Embryonic facial prominence (tissue), 1 donor: Measurements from ENCODE around the gene CDK2AP2.

Source experiments
- DNase-seq: peaks from one replicate; pipeline ENCODE4 v3.0.0-alpha.2; 2016; ENCODE audit errors: extremely low spot score

Gene CDK2AP2

DNA sequence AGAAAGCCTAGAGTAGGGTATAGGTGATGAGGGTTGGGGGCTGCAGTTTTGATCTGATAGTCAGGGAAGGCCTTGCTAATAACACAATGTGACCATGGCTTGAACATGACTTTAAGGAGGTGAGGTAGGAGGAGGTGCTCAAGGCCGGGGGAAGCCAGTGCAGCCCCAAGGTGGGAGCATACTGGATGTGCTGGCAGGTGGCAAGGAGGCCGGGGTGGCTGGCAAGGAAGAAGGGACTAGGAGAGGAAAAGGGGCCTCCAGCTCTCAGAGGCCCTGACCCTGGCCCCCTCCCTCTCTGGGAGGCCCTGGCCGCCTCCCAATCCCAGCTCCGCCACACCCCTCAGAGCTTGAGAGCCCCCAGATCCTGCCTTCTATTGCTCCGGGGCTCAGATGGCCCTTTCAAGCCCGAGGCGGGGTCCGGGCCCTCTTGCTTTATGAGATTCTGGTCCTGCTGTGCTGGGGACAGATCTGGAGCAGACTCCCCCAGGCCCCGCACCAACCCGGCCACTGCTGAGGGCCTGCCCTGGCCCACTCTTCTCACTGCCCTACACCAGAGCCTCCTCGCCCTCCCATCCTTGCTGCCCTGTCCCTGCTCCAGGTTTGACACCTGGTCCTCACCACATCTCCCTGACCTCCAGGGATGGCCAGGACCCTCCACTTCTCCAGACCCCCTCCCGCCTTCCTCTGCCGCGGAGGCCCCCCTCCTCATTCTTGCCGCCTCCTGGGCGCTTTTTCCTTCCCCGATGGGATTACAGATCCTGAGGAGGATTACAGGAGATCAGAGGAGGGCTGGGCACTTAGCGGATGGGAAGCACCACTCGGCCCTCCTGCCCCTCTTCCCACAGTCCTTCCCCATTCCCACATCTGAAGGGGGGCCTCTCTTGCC is 4.6 kb downstream of the CDK2AP2 start:
- no peak for DNase-seq

DNA sequence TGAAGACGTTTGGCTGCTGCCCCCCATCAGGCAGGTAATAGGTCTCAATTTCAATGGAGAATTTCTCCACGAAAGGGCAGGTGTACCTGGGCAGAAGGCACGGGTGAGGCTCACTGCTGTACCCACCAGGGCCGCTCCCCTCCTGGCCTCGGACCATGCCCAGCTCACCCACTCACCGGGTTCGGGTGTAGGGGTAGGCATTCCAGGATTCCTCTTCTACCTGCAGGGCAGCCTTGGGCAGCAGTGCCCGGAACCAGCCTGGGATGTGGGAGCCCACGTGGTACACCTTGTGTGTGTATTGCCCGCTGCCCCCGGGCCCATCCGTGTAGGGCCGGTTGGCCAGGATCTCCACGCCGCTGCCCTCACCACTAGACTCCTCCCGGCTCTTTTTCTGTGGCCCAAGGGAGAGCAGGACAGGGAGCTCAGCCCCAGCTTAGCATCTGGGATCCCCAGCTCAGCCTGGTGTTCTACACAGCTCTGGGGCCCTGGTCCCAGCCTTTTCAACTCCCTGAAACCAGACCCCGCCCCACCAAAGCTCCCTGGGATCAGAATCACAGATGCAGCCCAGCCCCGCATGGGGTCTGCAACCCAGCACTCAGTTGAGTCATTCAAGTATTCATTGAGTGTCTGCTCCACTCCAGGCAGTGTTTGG is 5.5 kb downstream of the CDK2AP2 start:
- no peak for DNase-seq

DNA sequence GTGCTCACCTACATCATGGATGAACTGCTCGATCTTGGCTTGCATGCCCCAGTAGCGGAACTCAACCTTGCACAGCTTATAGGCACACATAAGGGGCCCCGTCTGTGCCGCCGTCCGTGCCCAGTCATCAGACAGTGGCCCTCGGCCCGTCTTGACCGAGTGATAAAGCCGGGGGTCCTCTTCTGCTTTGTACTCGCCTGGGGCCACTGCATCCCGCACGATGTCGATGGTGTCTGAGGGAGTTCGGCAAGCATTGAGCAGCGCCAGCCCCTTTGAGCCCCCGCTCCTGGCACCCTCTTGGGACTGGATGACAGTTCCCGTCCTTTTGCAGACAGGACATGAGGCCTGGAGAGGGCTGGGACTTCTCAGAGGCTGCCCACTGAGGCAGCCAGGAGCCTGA is 6.1 kb downstream of the CDK2AP2 start:
- no peak for DNase-seq

DNA sequence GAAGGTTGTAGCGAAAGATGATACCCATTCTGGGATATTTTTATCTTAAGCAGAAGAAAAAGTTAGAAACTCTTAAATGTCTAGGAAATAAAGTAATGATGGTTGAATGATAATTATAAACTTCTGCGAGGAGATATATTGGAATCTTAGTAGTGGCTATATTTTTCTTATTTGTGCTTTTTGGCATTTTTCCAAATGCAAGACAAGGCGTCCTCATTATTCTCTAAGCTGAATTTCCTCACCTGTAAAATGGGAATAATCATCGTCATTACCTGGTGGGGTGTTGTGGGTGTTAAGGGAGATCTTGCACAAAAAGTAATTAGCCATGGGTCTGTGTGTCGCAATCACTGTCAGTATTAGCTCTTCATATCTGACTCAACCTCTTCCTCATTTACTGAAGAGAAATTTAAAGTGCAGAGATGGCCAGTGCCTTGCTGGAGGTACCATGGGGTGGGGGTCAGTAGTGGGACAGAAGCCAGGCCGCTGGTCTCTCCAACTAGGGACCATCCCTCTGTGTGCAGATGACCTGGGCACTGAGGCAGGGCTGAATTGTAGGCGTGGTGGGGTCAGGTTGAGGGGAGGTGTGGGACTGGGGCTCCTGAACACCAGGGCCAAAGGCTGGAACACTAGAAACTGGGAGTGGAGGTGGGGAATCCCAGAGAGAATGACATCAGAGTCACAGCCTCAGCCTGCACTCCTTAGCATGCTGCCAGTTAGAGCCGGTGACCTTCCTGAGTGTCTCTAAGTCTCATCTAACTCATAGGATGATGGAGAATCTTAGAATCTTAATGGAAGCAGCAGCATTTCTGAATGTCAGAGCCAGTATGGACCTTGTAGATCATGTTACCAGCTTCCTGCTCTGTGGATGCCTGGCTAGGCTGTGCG is 6.9 kb downstream of the CDK2AP2 start:
- DNase-seq: no peak

DNA sequence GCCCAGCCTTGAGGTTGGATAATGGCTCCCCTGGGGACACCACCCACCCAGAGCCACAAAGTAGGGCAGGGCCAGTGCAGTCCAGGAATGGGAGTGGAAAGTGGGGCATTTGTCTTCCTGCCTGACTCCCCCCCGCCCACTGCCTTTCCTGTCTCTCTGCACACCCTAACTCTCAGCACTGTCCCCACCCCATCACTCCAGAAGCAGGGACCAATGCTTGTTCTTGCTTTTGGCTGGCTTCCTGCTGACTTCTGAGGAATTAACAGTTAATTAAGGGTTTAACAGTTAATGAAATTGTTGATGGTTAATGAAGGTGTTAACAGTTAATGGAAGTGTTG is 7.5 kb downstream of the CDK2AP2 start:
- no peak for DNase-seq

DNA sequence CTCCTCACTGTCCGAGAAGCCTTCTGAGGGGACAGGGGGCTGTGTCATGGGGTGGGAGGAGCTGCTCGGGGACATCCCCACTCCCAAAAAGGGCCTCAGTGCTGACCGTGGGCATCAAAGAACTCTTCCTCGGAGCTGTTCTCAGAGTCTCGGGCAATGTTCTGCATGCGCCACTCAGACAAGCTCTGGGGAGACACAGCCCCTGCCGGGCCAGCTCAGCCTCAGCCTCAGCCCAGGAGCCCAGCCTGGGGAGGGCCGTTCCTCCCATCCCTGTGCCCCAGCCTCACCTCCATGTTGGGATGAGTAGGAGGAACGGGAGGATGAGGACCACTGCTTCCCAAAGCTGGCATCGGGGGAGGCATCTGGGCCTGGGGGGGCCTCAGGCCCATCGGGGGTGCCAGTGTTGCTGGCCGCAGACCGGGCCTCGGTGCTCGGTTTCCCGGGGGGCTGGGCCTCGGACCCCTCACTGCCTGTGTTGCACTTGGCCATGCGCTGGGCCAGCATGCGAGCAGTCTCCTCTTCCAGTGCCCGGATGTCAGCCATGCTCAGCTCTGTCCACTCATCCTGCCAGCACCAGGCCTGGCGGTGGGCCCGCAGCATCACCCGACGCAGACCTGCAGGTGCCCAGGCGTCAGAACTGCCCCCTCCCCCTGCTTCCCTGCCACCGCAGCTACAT is 8.0 kb downstream of the CDK2AP2 start:
- DNase-seq: no peak

DNA sequence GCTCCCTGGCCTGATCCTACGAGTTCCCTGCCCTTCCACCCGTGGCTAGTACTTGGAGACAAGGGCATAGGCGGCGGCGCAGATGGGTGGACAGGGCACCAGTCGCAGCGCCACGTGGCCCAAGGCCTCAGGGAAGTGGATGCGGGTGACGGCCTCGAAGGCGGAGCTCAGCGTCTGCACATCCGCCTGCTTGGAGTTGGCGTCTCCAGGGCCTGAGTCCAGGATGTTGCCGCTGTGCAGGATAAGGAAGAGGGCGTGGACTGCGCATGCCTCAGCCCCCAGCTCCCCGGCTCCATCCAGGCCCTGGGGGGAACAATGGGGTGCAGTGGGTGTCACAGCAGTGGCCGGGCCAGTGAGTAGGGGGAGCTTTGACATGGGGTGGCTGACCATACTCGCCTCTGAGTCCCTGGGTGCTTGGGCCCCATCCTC is 9.4 kb downstream of the CDK2AP2 start:
- DNase-seq: no peak

DNA sequence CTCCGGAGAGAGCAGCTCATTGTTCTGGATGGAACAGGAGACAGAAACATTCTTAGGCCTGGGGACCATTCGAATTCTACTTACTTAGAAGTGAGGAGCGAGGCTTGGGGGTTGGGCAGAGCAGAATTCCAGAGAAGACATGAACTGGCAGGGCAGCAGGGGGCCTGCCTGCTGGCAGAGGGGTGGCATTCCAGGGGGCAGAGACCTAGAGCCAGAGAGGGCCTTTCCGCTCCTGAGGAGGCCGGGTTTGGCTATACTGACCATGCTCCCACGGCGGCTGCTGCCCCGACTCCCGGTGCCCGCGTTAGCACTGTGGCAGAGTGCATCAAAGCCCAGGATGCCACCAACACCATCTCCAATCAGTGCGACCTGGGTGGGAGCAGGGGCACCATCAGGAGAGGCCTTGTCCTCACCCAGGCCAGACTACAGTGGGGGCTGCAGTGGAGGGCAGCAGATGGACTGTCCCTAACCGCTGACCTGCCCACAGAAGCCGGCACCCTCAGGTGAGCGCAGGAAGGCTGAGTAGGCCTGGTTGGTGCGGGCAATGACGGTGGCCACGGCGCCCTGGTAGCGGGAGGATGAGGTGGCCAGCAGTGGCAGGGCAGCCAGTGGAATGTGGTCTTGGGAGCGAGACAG is 10.2 kb downstream of the CDK2AP2 start:
- DNase-seq: no peak

DNA sequence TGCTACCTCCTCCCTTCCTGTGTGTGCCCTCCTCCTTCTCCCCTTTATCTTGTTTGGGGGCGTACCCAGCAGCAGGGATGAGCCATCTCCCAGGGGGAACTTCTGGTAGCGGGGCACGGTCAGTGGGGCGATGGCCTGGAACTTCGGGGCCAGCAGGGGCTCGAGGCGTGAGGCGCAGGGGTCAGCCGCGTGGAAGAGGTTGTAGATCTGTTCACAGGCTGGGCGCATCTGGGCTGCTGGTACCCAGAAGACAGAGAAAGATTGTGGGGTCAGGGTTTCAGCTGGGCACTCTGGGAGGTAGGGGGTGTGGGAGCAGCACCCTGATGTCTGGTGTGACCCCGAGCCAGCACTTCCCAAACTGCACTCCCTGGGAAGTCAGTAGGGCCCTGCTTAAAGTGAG is 11.8 kb downstream of the CDK2AP2 start:
- no peak for DNase-seq

DNA sequence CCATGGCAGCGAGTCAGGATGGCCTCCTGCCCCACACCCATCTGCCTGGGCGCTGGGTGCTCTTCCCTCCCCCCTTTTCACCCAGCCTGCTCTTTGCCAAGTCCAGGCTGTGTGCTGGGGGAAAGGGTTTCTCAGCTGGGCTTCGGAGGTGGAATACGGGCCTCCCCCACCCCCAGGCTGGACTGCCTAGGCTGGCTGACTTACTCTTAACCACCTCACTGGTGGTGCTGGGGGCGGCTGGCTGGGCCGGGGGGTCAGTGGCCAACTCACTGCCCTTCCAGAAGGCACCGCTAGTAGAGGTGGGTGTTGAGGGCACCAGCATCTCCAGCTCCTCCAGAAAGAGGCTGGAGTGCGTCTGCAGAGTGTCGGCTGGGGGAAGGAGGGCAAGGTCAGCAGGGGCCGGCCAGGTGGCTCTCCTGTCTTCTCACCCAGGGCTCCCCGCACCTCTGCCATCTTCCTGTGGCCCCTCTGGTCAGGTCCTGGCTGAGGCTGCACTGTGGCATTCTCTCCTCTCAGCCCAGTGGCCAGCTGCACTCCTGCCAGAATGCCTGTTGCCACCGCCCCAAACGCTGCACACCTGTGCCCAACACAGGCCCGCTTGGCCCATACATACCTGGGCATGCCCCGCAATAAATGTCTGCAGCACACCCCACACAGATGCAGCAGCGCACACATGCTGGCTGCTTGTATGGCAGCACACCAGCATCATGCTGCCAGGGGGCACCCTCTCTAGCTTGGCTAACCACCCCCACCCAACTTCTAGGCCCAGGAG is 12.5 kb downstream of the CDK2AP2 start:
- no peak for DNase-seq

DNA sequence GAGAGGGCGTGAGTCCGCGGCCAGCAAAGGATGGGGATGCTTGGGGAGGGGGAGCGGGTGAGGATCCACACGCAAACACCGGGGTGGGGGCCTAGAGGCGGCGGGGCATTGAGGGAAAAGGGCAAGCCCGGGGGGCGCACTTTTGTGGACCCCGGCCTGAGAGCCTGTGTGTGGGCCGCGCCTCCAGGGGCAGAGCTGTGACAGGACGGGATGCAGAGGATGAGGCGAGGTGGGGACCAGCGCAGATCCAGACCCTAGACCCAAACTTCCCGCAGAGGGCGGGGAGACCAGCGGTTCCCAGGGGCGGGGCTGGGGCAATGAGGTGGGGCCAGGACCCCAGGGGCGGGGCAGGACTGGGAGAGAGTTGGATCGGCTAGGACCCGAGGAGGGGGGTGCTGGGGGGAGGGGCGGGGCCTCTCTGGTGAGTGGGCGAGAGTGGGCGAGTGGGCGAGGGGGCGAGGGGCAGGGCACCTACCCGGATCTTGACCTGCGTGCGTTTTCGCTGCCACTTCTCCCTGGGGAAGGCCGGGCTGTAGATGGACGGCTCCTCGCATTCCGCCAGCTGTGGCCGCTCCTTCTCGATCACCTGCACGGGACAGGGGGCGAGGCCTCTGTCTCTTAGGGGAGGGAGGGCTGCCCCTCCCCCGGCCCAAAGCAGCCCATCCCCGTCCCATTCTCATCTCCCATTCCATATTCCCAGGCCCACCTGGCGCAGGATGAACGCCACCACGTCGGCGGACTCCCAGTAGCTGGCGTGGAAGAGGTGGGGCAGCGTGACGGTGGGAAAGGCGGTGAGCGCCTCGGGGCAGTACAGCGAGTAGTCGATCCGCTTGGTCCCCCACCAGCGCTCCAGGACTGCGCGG is 13.4 kb downstream of the CDK2AP2 start:
- DNase-seq: no peak

DNA sequence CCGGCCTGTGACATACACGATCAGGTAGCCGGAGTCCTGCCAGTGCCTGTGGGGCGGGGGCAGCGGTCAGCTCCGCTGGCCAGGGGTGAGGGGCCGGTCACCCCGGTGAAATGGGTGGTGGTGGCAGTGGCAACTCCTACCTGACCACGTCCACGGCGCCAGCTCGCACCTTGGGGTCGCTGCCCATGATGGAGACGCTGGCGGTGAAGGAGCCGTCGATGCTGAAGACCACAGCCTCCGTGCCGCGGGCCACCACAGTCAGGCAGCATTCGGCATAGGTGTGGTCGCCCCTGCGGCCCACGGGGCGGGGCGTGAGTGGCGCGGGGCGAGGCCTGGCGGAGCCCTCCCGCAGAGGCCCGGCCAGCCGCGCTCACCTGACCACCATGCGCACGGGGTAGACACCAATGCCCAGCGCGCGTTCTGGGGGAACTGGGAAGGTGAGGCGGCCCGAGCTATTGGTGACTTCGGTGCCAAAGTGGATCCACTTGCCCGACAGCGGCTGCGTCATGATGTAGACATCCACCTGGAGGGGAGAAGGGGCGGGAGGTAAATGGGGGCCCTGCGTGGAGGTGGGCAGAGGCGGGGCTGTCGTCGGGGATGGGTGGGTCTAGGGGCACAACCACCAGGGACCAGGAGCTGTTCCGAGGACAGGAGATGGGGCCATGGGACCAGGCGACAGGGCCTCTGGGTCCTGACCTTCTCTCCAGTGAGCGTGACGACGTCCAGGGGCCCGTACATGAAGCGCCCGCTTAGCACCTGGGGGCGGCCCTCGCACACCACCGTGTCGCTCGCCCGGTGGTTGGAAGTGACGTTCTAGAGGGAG is 14.2 kb downstream of the CDK2AP2 start:
- DNase-seq: no peak

DNA sequence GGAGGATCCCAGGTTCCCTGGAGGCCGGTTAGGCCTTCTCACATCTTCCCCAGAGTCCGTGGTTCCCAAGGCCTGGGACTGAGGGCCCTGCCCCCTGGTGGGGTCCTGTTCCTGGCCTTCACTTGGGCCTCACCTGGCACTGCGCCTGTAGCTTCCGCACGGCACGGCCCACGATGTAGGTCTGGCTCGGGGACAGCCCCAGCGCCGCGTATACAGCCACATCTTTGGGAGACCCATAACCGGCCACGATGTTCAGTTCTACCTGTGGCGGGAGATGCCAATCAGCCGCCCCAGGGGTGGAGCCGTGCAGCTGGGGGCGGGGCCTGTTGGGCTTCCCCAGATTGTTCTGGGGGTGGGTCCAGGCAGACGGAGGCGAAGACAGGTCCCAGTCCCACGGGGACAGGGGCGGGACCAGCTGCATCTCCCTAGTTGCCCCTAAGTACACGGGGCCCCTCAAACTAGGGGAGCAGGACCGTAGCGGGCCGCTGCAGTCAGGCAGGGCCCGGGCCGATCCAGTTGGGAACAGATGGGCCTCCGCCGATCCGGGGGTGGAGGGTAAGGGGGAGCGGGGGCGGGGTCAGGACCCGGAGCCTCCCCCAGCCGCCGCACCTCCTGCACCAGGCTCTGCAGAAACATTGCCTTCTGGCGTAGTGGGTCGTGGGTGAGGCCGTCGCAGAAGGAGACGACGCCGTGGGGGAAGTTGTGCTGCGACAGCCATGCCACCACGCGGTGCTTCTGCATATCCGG is 15.0 kb downstream of the CDK2AP2 start:
- no peak for DNase-seq

DNA sequence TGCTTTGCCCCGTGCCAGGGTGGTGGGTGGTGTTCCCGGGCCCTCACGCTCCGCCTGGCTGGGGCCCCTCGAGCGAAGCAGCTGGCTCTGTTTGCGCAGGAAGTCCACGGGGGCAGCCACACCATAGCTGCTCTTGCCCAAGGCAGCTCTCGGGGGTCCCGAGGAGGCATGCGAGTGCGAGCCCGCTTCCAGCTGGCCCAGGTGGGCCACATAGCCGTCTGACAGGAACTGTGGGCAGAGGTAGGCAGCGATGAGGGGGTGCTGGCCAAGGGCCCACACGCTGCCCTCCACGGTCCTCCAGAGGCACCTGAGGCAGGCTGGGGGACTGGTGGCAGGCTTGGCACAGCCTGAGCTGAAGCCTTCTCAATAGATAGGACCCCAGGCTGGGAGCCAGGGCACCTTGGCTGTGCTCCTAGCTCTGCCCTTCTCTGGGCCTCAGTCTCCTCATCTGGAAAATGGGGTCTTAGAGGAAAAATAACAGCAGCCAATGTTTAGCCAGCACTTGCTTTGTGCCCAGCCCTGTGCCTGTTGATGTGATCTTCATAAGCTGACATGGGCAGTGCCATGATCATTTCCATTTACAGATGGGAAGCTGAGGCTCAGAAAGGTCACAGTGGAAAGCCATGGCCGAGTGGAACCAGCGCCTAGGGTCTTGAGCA is 15.8 kb downstream of the CDK2AP2 start:
- no peak for DNase-seq

DNA sequence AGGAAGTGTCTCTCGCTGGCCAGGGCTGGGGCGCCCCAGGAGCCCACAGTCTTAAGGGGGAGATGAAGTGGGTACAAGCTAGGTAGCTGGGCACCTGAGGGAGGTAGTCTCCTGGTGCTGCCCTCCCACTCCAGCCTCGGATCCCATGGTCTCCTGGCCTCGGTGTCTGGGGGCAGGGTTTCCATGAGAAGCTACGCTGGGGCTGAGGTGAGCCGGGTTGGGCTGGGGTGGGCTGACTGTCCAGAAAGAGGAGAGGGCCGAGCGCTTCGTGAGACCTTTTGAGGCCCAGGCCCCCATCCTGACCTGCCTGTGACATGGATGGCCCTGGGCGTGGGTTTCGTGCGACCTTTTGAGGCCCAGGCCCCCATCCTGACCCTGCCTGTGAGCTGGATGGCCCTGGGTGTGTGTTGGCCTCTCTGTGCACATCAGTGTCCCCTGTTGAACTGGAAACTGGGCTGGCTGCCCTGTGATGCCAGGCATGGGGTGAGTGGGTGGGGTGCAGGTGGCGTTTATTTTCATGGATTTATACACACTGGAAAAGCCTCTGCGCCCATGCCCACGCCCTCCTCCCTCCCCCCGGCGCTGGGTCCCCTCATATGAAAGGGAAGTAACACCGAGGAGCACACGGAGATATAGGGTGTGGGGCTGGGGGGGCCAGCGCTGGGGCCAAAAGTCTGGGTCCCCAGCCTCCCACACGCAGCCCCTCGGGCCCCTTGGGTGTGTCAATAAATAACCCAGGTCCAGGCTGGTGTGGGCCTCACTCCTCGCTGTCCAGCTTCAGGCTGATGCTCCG is 16.5 kb downstream of the CDK2AP2 start:
- DNase-seq: no peak

DNA sequence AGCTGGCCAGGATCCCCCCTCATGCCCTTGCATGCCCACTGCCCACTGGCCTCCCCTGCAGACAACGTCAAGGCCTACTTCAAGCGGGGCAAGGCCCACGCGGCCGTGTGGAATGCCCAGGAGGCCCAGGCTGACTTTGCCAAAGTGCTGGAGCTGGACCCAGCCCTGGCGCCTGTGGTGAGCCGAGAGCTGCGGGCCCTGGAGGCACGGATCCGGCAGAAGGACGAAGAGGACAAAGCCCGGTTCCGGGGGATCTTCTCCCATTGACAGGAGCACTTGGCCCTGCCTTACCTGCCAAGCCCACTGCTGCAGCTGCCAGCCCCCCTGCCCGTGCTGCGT is 17.3 kb downstream of the CDK2AP2 start:
- DNase-seq: no peak
